Body of pancreas (tissue), 4 donors: Measurements from ENCODE around the gene DNMBP. TPM values are rescaled to one million over a fixed set of nuclear protein-coding genes. Genes with fewer than 3 reads are reported as not detected.
A peak's percentile ranks its signal among the peaks of the same experiment; 100 is the strongest.

Experiments used
- ATAC-seq: fragments of 150-250 bp; one replicate; pipeline ENCODE4 v1.9.1; 2016
- DNase-seq, 4 donors: peaks; one replicate each; pipeline ENCODE4 v3.0.0-alpha.2; 2019
- H3K27ac ChIP-seq, 4 donors: fragments of 200-600 bp; sonication (generic); 1 replicate in 3 of 4; 2 replicates in 1 of 4; pipeline versions ENCODE4 v1.5.1 to v1.6.1; 2016 to 2019; ENCODE audit warnings: mild to moderate bottlenecking in 1 of 4, mixed read lengths in 1 of 4, moderate library complexity in 1 of 4
- H3K27me3 ChIP-seq, 2 donors: fragments of 200-600 bp; sonication (generic); one replicate each; pipeline ENCODE4 v1.6.0; 2016; ENCODE audit warnings: mild to moderate bottlenecking in 1 of 2
- H3K36me3 ChIP-seq, 2 donors: fragments of 200-600 bp; sonication (generic); replicated peaks in 1 of 2; 2 replicates each; pipeline ENCODE4 v1.5.1; 2016; ENCODE audit warnings: low read depth in 2 of 2; ENCODE audit not compliant: insufficient read depth in 1 of 2
- H3K4me1 ChIP-seq: fragments of 200-600 bp; sonication (generic); one replicate; pipeline ENCODE4 v1.6.0; 2016
- H3K4me3 ChIP-seq, 2 donors: fragments of 200-600 bp; sonication (generic); 1 replicate in 1 of 2; 2 replicates in 1 of 2; pipeline ENCODE4 v1.5.1; 2016 to 2019
- H3K9me3 ChIP-seq, 3 donors: fragments of 200-600 bp; sonication (generic); 1 replicate in 2 of 3; 2 replicates in 1 of 3; pipeline ENCODE4 v1.5.1; 2016
- CTCF ChIP-seq, 7 experiments: fragments of 450-650 bp in 4 of 7; fragments of 200-600 bp in 3 of 7; sonication (generic) in 3 of 7; IDR thresholded peaks; one replicate each; pipeline ENCODE4 v1.5.1; 2016 to 2019; ENCODE audit warnings: antibody characterized with exemption in 7 of 7
- POLR2A ChIP-seq, 3 donors: fragments of 450-650 bp; IDR thresholded peaks; one replicate each; pipeline ENCODE4 v1.6.1; 2016; ENCODE audit warnings: antibody characterized with exemption in 3 of 3, mild to moderate bottlenecking in 2 of 3
- WGBS, 2 donors: methylation state at CpG; one replicate each; pipeline ENCODE4 v1.1.5; 2017; 5-methylcytosine and 5-hydroxymethylcytosine counted together
- intact Hi-C: fragments of 100-400 bp; cut with DNase I; formaldehyde crosslinking; loops from one replicate; pipeline ENCODE4 v1.15.1; 2023
- total RNA-seq, 2 donors: library from RNA; depleted of rRNA; stranded (reverse); fragments of >200 nt; gene quantifications; one replicate each; pipeline ENCODE4 v1.1.0, GENCODE V29; 2016

The DNMBP gene
- total RNA-seq, 2 donors from 2014 or later, result 11.5 to 19.2 TPM

GRCh38 chr10:99881371-99881770 is 128.4 kb downstream of the DNMBP start:
- Histone ChIP-seq H3K4me1 (no peaks in the 10 kb centered on the region), H3K9me3 (no peaks in the 10 kb centered on the region), H3K4me3 (no peak overlapping the region), H3K36me3 (peaks cover 7 to 62% of the 10 kb centered on the region in 2 donors), H3K27me3 (no peaks in the 10 kb centered on the region), H3K27ac (no peak overlapping the region)
- DNase-seq, result no peak
- intact Hi-C loops, result no loop called here
- TF ChIP-seq POLR2A (IDR thresholded peaks at IDR 0.05) (no peak), CTCF (IDR thresholded peaks at IDR 0.05) (no peak)
- ATAC-seq, result no peak
- 91% methylated on average over 5 of the region's 5 CpGs for WGBS, 2 donors

GRCh38 chr10:99880080-99880835 is 129.5 kb downstream of the DNMBP start:
- ATAC-seq (peak; percentile 24), DNase-seq (peak in 1 of 4 donors; percentile 8)
- no peak overlapping the region for H3K4me3 ChIP-seq
- H3K9me3 ChIP-seq, result no peaks in the 10 kb centered on the region
- WGBS, 2 donors, result 76% methylated on average over 18 to 19 of the region's 19 CpGs
- peaks cover 7 to 57% of the 10 kb centered on the region in 2 donors for H3K36me3 ChIP-seq
- TF ChIP-seq CTCF (IDR thresholded peaks at IDR 0.05), result no peak
- no peak for TF ChIP-seq POLR2A (IDR thresholded peaks at IDR 0.05)
- no peaks in the 10 kb centered on the region for H3K4me1 ChIP-seq
- no peak overlapping the region for H3K27ac ChIP-seq
- intact Hi-C loops, result no loop called here
- no peaks in the 10 kb centered on the region for H3K27me3 ChIP-seq

- Histone ChIP-seq H3K4me1 (peaks cover 16% of the 10 kb centered on the region), H3K4me3 (no peak overlapping the region), H3K9me3 (no peaks in the 10 kb centered on the region), H3K27ac (no peak overlapping the region), H3K36me3 (peaks cover 7 to 29% of the 10 kb centered on the region in 2 donors), H3K27me3 (no peaks in the 10 kb centered on the region)
- no peak for DNase-seq
- no peak for TF ChIP-seq POLR2A (IDR thresholded peaks at IDR 0.05)
- no peak for TF ChIP-seq CTCF (IDR thresholded peaks at IDR 0.05)
- no peak for ATAC-seq
- WGBS, 2 donors, result 76 to 77% methylated on average over 5 of the region's 5 CpGs
- intact Hi-C loops, result no loop called here
These were observed 134.3 kb downstream of the DNMBP start for GRCh38 chr10:99875473-99875872.

- ATAC-seq, result peak; percentile 47
- TF ChIP-seq POLR2A (IDR thresholded peaks at IDR 0.05), result no peak
- TF ChIP-seq CTCF (IDR thresholded peaks at IDR 0.05), result no peak
- 57 to 68% methylated on average over 9 of the region's 9 CpGs for WGBS, 2 donors
- Histone ChIP-seq H3K4me3 (no peak overlapping the region), H3K36me3 (peaks cover 7 to 19% of the 10 kb centered on the region in 2 donors), H3K4me1 (peaks cover 16% of the 10 kb centered on the region), H3K9me3 (no peaks in the 10 kb centered on the region), H3K27me3 (no peaks in the 10 kb centered on the region), H3K27ac (no peak overlapping the region)
- intact Hi-C loops, result no loop called here
- peak; percentile 13 to 54 (median 47) for DNase-seq
These were observed 135.2 kb downstream of the DNMBP start for GRCh38 chr10:99874341-99875085.
